PC-9 (cell line): ENCODE measurements around the gene FUOM.

Experiments used
- CTCF ChIP-seq: fragments of 200-600 bp; sonication (generic); conservative IDR thresholded peaks from 2 replicates; pipeline ENCODE4 v1.6.1; 2017; ENCODE audit warnings: mixed run types, antibody characterized with exemption, mild to moderate bottlenecking, moderate library complexity
- EZH2 ChIP-seq: fragments of 200-600 bp; sonication (generic); IDR thresholded peaks from 2 replicates; pipeline ENCODE4 v1.8.0; 2017; ENCODE audit warnings: antibody characterized with exemption, low read depth

GRCh38 chr10:133359972-133360610 lies 2.3 kb upstream of the FUOM start:
- TF ChIP-seq CTCF (no peak), EZH2 (no peak)
